ENCODE measurements around the gene MAP3K15.
"Not testable (repeated sequence)": the region's sequence is repeated elsewhere in the genome, so short reads cannot be mapped to it uniquely, and the experiment has no call there.

DNA sequence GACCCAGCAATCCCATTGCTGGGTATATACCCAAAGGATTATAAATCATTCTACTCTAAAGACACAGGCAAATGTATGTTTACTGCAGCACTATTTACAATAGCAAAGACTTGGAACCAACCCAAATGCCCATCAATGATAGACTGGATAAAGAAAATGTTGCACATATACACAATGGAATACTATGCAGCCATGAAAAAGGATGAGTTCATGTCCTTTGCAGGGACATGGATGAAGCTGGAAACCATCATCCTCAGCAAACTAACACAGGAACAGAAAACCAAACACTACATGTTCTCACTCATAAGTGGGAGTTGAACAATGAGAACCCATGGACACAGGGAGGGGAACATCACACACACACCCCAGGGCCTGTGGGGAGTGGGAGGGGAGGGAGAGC lies 3.5 kb downstream of the MAP3K15 start:
- not testable (repeated sequence) for TF ChIP-seq ATF7 (IDR thresholded peaks at IDR 0.05; ENCODE audit: low read depth); MTA2 (IDR thresholded peaks at IDR 0.05; ENCODE audit: low read depth); IKZF2 (IDR thresholded peaks at IDR 0.05); MXI1 (IDR thresholded peaks at IDR 0.05; ENCODE audit: low read depth, low read length); CEBPB (IDR thresholded peaks at IDR 0.05; ENCODE audit: borderline replicate concordance in 1 of 2, low read depth in 2 of 2, low read length in 2 of 2); NRF1 (conservative IDR thresholded peaks at IDR 0.05; ENCODE audit: low read depth, low read length); EP300 (IDR thresholded peaks at IDR 0.05; ENCODE audit: borderline replicate concordance in 1 of 2, control insufficient read depth in 1 of 2, low read depth in 2 of 2, low read length in 2 of 2); ZSCAN29 (IDR thresholded peaks at IDR 0.05); EZH2 (IDR thresholded peaks at IDR 0.05; ENCODE audit: borderline replicate concordance, control insufficient read depth, low read depth, low read length); SREBF2 (IDR thresholded peaks at IDR 0.05; ENCODE audit: low read length)
- TF ChIP-seq, protein P1, sequence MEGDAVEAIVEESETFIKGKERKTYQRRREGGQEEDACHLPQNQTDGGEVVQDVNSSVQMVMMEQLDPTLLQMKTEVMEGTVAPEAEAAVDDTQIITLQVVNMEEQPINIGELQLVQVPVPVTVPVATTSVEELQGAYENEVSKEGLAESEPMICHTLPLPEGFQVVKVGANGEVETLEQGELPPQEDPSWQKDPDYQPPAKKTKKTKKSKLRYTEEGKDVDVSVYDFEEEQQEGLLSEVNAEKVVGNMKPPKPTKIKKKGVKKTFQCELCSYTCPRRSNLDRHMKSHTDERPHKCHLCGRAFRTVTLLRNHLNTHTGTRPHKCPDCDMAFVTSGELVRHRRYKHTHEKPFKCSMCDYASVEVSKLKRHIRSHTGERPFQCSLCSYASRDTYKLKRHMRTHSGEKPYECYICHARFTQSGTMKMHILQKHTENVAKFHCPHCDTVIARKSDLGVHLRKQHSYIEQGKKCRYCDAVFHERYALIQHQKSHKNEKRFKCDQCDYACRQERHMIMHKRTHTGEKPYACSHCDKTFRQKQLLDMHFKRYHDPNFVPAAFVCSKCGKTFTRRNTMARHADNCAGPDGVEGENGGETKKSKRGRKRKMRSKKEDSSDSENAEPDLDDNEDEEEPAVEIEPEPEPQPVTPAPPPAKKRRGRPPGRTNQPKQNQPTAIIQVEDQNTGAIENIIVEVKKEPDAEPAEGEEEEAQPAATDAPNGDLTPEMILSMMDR (IDR thresholded peaks at IDR 0.05 in 2 of 3, conservative IDR thresholded peaks at IDR 0.05 in 1 of 3; ENCODE audit: control insufficient read depth in 2 of 3, extremely low read depth in 1 of 3, insufficient read depth in 1 of 3, low read depth in 3 of 3, low read length in 3 of 3): not testable (repeated sequence)
- TF ChIP-seq, protein P2, sequence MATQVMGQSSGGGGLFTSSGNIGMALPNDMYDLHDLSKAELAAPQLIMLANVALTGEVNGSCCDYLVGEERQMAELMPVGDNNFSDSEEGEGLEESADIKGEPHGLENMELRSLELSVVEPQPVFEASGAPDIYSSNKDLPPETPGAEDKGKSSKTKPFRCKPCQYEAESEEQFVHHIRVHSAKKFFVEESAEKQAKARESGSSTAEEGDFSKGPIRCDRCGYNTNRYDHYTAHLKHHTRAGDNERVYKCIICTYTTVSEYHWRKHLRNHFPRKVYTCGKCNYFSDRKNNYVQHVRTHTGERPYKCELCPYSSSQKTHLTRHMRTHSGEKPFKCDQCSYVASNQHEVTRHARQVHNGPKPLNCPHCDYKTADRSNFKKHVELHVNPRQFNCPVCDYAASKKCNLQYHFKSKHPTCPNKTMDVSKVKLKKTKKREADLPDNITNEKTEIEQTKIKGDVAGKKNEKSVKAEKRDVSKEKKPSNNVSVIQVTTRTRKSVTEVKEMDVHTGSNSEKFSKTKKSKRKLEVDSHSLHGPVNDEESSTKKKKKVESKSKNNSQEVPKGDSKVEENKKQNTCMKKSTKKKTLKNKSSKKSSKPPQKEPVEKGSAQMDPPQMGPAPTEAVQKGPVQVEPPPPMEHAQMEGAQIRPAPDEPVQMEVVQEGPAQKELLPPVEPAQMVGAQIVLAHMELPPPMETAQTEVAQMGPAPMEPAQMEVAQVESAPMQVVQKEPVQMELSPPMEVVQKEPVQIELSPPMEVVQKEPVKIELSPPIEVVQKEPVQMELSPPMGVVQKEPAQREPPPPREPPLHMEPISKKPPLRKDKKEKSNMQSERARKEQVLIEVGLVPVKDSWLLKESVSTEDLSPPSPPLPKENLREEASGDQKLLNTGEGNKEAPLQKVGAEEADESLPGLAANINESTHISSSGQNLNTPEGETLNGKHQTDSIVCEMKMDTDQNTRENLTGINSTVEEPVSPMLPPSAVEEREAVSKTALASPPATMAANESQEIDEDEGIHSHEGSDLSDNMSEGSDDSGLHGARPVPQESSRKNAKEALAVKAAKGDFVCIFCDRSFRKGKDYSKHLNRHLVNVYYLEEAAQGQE (IDR thresholded peaks at IDR 0.05; ENCODE audit: low read depth, low read length): not testable (repeated sequence)
- TF ChIP-seq, protein P3, sequence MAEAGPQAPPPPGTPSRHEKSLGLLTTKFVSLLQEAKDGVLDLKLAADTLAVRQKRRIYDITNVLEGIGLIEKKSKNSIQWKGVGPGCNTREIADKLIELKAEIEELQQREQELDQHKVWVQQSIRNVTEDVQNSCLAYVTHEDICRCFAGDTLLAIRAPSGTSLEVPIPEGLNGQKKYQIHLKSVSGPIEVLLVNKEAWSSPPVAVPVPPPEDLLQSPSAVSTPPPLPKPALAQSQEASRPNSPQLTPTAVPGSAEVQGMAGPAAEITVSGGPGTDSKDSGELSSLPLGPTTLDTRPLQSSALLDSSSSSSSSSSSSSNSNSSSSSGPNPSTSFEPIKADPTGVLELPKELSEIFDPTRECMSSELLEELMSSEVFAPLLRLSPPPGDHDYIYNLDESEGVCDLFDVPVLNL (IDR thresholded peaks at IDR 0.05; ENCODE audit: low read depth, low read length): not testable (repeated sequence)
- TF ChIP-seq, protein P4, sequence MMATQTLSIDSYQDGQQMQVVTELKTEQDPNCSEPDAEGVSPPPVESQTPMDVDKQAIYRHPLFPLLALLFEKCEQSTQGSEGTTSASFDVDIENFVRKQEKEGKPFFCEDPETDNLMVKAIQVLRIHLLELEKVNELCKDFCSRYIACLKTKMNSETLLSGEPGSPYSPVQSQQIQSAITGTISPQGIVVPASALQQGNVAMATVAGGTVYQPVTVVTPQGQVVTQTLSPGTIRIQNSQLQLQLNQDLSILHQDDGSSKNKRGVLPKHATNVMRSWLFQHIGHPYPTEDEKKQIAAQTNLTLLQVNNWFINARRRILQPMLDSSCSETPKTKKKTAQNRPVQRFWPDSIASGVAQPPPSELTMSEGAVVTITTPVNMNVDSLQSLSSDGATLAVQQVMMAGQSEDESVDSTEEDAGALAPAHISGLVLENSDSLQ (IDR thresholded peaks at IDR 0.05): not testable (repeated sequence)
